Esophagus mucosa (tissue), 1 donor: ENCODE measurements around the gene COL10A1. TPM values are rescaled to one million over a fixed set of nuclear protein-coding genes. Genes with fewer than 3 reads are reported as not detected.
A peak's percentile ranks its signal among the peaks of the same experiment; 100 is the strongest.

Experiments
- ATAC-seq: fragments of 200-7000 bp; cut with Tn5 transposase; one replicate; pipeline ENCODE4 v1.9.1; 2020
- total RNA-seq: library from RNA; stranded (reverse); gene quantifications from one replicate; pipeline ENCODE4 v1.2.4, GENCODE V29; 2023
- donor health status: DM: yes; HTN: yes; CAD: no.

Gene COL10A1
- total RNA-seq, 1 donor from 2014 or later = not detected

- ATAC-seq = no peak
Observed at GRCh38 chr6:116078945-116079344, 47.0 kb downstream of the COL10A1 start.

- no peak for ATAC-seq
Observed at GRCh38 chr6:116078522-116078921, 47.4 kb downstream of the COL10A1 start.

GRCh38 chr6:116074732-116075390 lies 51.1 kb downstream of the COL10A1 start:
- ATAC-seq = peak; percentile 17

- ATAC-seq = peak; percentile 64
Observed at GRCh38 chr6:116073765-116074440, 52.0 kb downstream of the COL10A1 start.

GRCh38 chr6:116072368-116072767 lies 53.6 kb downstream of the COL10A1 start:
- ATAC-seq = no peak

- ATAC-seq = no peak
Observed at GRCh38 chr6:116070616-116071389, 55.1 kb downstream of the COL10A1 start.

GRCh38 chr6:116070101-116070500 lies 55.8 kb downstream of the COL10A1 start:
- ATAC-seq = no peak

Other genes with a start within 250 kb of the COL10A1 start
- gene FRK, start 65.2 kb downstream of the COL10A1 start, total RNA-seq = 7.8 TPM
- 42.4 TPM for gene NT5DC1, start 25.3 kb downstream of the COL10A1 start, total RNA-seq
- 6.7 TPM for gene TSPYL4, start 127.9 kb upstream of the COL10A1 start, total RNA-seq
- 54.0 TPM for gene TSPYL1, start 153.8 kb upstream of the COL10A1 start, total RNA-seq
- 32.7 TPM for gene DSE, start 244.8 kb upstream of the COL10A1 start, total RNA-seq